Measurements from ENCODE around the gene LIN7C.

The LIN7C gene

GRCh38 chr11:27497284-27497866 lies 9.2 kb downstream of the LIN7C start:
- peaks cover 6% of the 10 kb centered on the region for H3K4me1 Mint-ChIP-seq
- no peaks in the 10 kb centered on the region for H3K9me3 Mint-ChIP-seq
- H3K36me3 Mint-ChIP-seq = peaks cover 25% of the 10 kb centered on the region
- CTCF ChIA-PET = interaction anchor here (1.2 to 6.6 kb wide), 6 partner anchors 11 to 314 kb away, joined by 4 to 57 read pairs (median 6); no protein-coding TSS in a partner anchor
- H3K27ac Mint-ChIP-seq = no peak overlapping the region
- H3K27me3 Mint-ChIP-seq = no peaks in the 10 kb centered on the region
- DNase-seq = no peak
- no peak overlapping the region for H3K4me3 Mint-ChIP-seq

GRCh38 chr11:27496461-27496860 lies 10.1 kb downstream of the LIN7C start:
- Mint-ChIP-seq H3K27me3 (no peaks in the 10 kb centered on the region), H3K36me3 (peaks cover 24% of the 10 kb centered on the region), H3K27ac (no peak overlapping the region), H3K4me3 (no peak overlapping the region), H3K9me3 (no peaks in the 10 kb centered on the region), H3K4me1 (peaks cover 2% of the 10 kb centered on the region)
- DNase-seq = no peak
- CTCF ChIA-PET = interaction anchor here (0.6 to 6.6 kb wide), 8 partner anchors 10 to 313 kb away, joined by 3 to 57 read pairs (median 5); partner anchors contain the start of gene LGR4

- Mint-ChIP-seq H3K27me3 (no peaks in the 10 kb centered on the region), H3K9me3 (no peaks in the 10 kb centered on the region), H3K36me3 (peaks cover 24% of the 10 kb centered on the region), H3K4me3 (no peak overlapping the region), H3K4me1 (peaks cover 2% of the 10 kb centered on the region), H3K27ac (no peak overlapping the region)
- CTCF ChIA-PET = interaction anchor here (0.6 to 6.6 kb wide), 7 partner anchors 9 to 312 kb away, joined by 3 to 57 read pairs (median 4); partner anchors contain the start of gene LGR4
- no peak for DNase-seq
Observed at GRCh38 chr11:27495710-27496300, 10.8 kb downstream of the LIN7C start.

DNA sequence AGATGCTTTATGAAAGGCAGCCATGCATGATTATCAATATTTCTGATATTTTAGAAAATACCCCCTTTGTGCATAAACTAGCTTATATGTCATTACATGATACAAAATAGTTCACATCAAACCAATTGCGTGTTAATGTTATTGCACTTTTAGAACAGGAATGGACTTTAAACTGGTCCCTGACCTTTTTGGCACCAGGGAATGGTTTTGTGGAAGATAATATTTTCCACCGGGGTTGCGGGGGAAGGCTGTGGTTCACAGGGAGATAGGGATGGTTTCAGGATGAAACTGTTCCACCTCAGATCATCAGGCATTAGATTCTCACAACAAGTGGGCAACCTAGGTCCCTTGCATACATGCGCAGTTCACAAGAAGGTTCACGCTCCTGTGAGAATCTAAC lies 17.5 kb downstream of the LIN7C start:
- H3K27ac Mint-ChIP-seq = no peak overlapping the region
- CTCF ChIA-PET = interaction anchor here (6.0 kb wide), 1 partner anchor 9 kb away, joined by 57 read pairs; no protein-coding TSS in a partner anchor

DNA sequence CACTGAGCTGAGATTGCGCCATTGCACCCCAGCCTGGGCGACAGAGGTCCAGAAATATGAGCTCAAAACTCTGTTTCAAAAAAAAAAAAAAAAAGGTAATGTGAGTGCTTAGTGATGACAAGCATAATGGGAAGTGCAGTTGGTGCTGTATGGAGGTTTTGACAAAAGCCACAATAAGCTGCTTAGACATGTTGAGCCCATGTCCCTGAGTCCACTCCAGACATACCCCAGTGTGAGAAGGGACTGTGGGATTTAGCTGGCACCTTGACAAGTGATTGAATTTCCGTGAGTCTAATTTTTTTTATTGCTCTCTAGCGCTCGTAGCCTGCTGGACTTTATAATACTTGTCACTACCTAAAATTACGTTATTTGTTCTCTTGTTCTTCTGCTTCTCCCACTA lies 18.9 kb downstream of the LIN7C start:
- CTCF ChIA-PET = interaction anchor here (1.2 to 6.0 kb wide), 3 partner anchors 11 to 330 kb away, joined by 3 to 57 read pairs (median 40); no protein-coding TSS in a partner anchor
- Mint-ChIP-seq H3K9me3 (no peaks in the 10 kb centered on the region), H3K4me3 (no peak overlapping the region), H3K27me3 (no peaks in the 10 kb centered on the region), H3K36me3 (peaks cover 5% of the 10 kb centered on the region), H3K4me1 (no peaks in the 10 kb centered on the region), H3K27ac (no peak overlapping the region)
- no peak for DNase-seq

More for the DNA sequence above, 17.5 kb downstream of the LIN7C start:
- Mint-ChIP-seq H3K4me1 (no peaks in the 10 kb centered on the region), H3K27me3 (no peaks in the 10 kb centered on the region), H3K4me3 (no peak overlapping the region), H3K9me3 (no peaks in the 10 kb centered on the region), H3K36me3 (peaks cover 6% of the 10 kb centered on the region)
- DNase-seq = no peak

- peak; percentile 45 for DNase-seq
- Mint-ChIP-seq H3K4me1 (no peaks in the 10 kb centered on the region), H3K27me3 (no peaks in the 10 kb centered on the region), H3K36me3 (peaks cover 2% of the 10 kb centered on the region), H3K4me3 (no peak overlapping the region), H3K9me3 (no peaks in the 10 kb centered on the region), H3K27ac (no peak overlapping the region)
- CTCF ChIA-PET = interaction anchor here (0.7 to 6.0 kb wide), 24 partner anchors 10 to 1200 kb away, joined by 3 to 57 read pairs (median 4); partner anchors contain the start of genes CCDC34 and LGR4
Observed at GRCh38 chr11:27485930-27486773, 20.4 kb downstream of the LIN7C start.

DNA sequence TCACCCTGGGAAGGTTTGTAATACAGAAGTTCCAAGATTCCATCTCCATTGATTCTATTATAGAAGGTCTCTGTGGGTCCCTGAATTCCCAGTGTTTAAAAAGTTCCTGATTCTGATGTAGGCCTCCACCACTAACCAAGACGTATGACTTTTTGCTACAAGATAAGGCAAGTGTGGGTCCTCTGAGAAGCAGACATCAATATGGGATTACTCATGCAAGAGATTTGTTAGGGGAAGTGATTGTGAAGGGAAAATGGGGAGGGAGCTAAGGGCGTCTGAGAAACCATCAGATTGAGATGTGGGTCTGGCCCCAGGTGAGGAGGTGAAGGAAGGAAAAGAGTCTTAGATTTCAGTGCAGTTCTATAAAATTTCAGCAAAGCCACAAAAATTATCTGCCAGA lies 23.8 kb downstream of the LIN7C start:
- Mint-ChIP-seq H3K4me3 (no peak overlapping the region), H3K9me3 (no peaks in the 10 kb centered on the region), H3K4me1 (no peaks in the 10 kb centered on the region), H3K27me3 (no peaks in the 10 kb centered on the region), H3K36me3 (no peaks in the 10 kb centered on the region), H3K27ac (no peak overlapping the region)
- DNase-seq = no peak
- CTCF ChIA-PET = interaction anchor here (0.6 to 1.0 kb wide), 3 partner anchors 13 to 88 kb away, joined by 3 to 4 read pairs (median 3); no protein-coding TSS in a partner anchor

GRCh38 chr11:27481992-27482391 lies 24.6 kb downstream of the LIN7C start:
- H3K4me3 Mint-ChIP-seq = no peak overlapping the region
- H3K36me3 Mint-ChIP-seq = no peaks in the 10 kb centered on the region
- H3K4me1 Mint-ChIP-seq = no peaks in the 10 kb centered on the region
- H3K27ac Mint-ChIP-seq = no peak overlapping the region
- H3K27me3 Mint-ChIP-seq = no peaks in the 10 kb centered on the region
- no peak for DNase-seq
- no peaks in the 10 kb centered on the region for H3K9me3 Mint-ChIP-seq
- CTCF ChIA-PET = interaction anchor here (0.9 to 1.0 kb wide), 2 partner anchors 13 to 18 kb away, joined by 3 to 4 read pairs; no protein-coding TSS in a partner anchor

DNA sequence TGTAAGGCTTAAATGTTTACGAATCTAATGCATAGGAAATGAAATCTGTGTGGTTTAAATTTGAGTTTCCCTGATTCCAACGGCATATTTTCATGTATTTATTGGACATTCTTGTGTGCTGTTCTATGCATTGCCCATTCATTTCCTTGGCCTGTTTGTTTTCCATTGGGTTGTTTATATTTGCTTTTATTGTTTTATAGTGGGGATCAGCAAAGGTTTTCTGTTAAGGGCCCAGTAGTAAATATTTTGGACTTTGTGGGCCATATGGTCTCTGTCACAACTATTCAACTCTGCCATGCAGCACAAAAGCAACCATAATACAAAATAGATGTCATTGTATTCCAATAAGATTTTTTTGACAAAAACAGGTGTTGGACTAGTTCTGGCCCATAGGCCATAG lies 28.7 kb downstream of the LIN7C start:
- no peaks in the 10 kb centered on the region for H3K9me3 Mint-ChIP-seq
- peaks cover 17% of the 10 kb centered on the region for H3K27me3 Mint-ChIP-seq
- CTCF ChIA-PET = no interaction called here
- H3K27ac Mint-ChIP-seq = no peak overlapping the region
- H3K36me3 Mint-ChIP-seq = no peaks in the 10 kb centered on the region
- DNase-seq = no peak
- no peaks in the 10 kb centered on the region for H3K4me1 Mint-ChIP-seq
- no peak overlapping the region for H3K4me3 Mint-ChIP-seq

- DNase-seq = no peak
- H3K4me1 Mint-ChIP-seq = peaks cover 4% of the 10 kb centered on the region
- H3K27me3 Mint-ChIP-seq = peaks cover 23% of the 10 kb centered on the region
- H3K4me3 Mint-ChIP-seq = no peak overlapping the region
- no peaks in the 10 kb centered on the region for H3K9me3 Mint-ChIP-seq
- H3K36me3 Mint-ChIP-seq = no peaks in the 10 kb centered on the region
- no peak overlapping the region for H3K27ac Mint-ChIP-seq
- CTCF ChIA-PET = interaction anchor here (1.0 to 1.5 kb wide), 2 partner anchors 8 to 12 kb away, joined by 3 read pairs; no protein-coding TSS in a partner anchor
Observed at GRCh38 chr11:27477243-27477642, 29.3 kb downstream of the LIN7C start.

DNA sequence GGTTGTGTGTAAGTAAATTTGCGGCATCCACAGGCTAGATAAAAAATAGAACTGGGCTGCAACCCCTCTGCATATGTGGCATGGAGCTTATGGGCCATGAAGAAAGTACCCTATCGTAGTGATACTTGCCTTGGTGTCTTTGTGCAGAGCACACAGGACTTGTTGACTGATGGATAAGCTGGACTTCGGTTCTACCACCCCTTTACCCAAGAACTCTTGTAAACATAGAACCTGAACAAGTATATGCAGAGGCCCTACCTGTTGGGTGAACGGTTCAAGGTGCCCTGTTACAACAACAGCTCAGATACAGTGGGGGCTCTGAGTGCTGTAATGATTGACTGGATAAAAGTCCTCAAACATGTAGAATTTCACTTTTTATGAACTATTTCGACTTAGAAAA lies 30.9 kb downstream of the LIN7C start:
- H3K9me3 Mint-ChIP-seq = no peaks in the 10 kb centered on the region
- peaks cover 13% of the 10 kb centered on the region for H3K4me1 Mint-ChIP-seq
- DNase-seq = no peak
- H3K36me3 Mint-ChIP-seq = no peaks in the 10 kb centered on the region
- CTCF ChIA-PET = interaction anchor here (1.1 to 1.3 kb wide), 2 partner anchors 10 to 21 kb away, joined by 4 to 5 read pairs; no protein-coding TSS in a partner anchor
- H3K27me3 Mint-ChIP-seq = peaks cover 35% of the 10 kb centered on the region
- H3K27ac Mint-ChIP-seq = no peak overlapping the region
- H3K4me3 Mint-ChIP-seq = no peak overlapping the region

DNA sequence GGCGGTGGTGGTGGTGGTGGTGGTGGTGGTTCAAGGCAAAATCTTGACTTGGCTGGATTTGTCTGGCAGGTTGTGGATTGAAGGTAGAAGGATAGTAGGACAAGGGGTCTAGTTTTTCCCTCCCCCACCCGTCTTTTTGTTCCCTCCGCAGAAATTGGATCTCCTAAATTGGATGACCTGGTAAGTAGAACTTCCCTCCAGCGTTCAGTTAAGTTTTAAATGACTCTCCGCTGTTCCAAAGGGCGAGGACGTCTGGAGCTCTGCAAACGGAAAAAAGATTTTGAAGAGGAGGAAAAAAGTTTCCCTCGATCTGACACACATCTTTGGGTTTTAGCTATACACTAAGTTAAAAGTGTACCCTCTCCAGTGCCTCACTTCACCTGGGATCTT lies 33.6 kb downstream of the LIN7C start:
- H3K36me3 Mint-ChIP-seq = no peaks in the 10 kb centered on the region
- no peaks in the 10 kb centered on the region for H3K9me3 Mint-ChIP-seq
- H3K27ac Mint-ChIP-seq = peak overlapping the region; percentile 25
- peaks cover 13% of the 10 kb centered on the region for H3K4me1 Mint-ChIP-seq
- peak overlapping the region; percentile 81 for H3K4me3 Mint-ChIP-seq
- CTCF ChIA-PET = interaction anchor here (1.0 to 1.4 kb wide), 2 partner anchors 12 to 13 kb away, joined by 3 to 4 read pairs; no protein-coding TSS in a partner anchor
- H3K27me3 Mint-ChIP-seq = peaks cover 47% of the 10 kb centered on the region
- no peak for DNase-seq

GRCh38 chr11:27472398-27473016 lies 34.1 kb downstream of the LIN7C start, which contains the start of gene LGR4:
Gene LGR4, minus strand, starts transcription at chr11:27472790. Its CDS starts 488 bp downstream, at chr11:27472302.
- no peaks in the 10 kb centered on the region for H3K36me3 Mint-ChIP-seq
- CTCF ChIA-PET = interaction anchor here (1.0 to 1.5 kb wide), 2 partner anchors 13 to 24 kb away, joined by 4 read pairs; no protein-coding TSS in a partner anchor
- DNase-seq = peak; percentile 80
- peaks cover 13% of the 10 kb centered on the region for H3K4me1 Mint-ChIP-seq
- no peaks in the 10 kb centered on the region for H3K9me3 Mint-ChIP-seq
- H3K27ac Mint-ChIP-seq = peak within 1 kb of the TSS; percentile 25
- H3K27me3 Mint-ChIP-seq = peaks cover 47% of the 10 kb centered on the region
- H3K4me3 Mint-ChIP-seq = peak within 1 kb of the TSS; percentile 81
